Measurements from ENCODE around the gene C3orf33.

The C3orf33 gene

DNA sequence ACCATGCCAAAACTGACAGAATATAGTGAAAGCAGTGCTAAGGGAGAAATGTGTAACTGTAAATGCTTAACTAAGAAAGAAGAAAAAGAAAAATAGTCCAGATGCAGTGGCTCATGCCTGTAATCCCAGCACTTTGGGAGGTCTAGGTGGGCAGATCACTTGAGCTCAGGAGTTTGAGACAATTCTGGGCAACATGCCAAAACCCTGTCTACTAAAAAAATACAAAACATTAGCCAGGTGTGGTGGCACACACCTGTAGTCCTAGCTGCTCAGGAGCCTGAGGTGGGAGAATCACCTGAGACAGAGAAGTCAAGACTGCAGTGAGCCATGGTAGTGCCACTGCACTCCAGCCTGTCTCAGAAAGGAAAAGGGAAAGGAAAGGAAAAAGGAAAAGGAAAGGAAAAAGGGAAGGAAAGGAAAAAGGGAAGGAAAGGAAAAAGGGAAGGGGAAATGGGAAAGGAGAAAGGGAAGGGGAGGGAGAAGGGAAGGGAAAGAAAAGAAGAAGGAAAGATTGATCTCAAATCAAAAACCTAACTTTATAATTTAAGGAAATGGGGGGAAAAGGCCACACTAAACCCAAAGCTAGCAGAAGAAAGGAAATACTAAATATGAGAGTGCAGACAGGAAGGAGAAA is 20.3 kb downstream of the C3orf33 start:
- no peak for DNase-seq

DNA sequence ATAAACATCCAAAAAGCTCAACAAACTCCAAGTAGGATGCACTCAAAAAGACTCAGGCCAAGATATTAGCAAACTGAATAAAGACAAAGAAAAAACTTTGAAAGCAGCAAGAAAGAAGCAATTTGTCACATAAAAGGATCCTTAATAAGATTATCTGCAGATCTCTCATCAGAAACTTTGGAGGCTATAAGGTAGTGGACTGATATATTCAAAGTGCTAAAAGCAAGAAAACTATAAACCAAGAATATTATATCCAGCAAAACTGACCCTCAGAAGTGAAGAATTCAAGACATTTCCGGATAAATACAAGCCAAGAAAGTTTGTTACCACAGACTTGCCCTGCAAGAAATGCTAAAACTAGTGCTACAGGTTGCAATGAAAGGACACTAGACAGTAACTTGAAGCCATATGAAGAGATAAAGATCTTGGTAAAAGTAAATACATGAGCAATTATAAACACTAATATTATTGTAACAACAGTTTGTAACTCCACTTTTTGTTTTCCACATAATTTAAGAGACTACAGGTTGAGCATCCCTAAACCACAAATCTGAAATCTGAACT is 23.6 kb downstream of the C3orf33 start:
- DNase-seq, result no peak

DNA sequence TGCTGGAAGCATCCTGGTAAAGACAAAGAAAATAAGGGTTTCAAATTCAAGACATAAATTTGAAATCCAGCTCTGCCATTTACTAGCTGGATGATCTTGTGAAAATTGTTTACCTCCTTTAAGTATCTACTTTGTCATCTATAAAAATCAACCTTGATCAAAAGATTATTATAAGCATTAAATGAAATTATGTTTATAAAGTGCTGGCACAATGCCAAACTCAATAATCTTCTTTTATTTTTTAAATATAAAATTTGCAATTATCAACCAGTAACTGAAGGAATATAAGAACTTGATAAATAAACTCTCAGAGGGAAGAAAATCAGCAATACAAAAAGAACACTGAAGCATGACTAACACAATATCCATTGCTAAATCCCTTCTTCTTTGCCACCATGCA is 25.8 kb downstream of the C3orf33 start:
- DNase-seq, result no peak

DNA sequence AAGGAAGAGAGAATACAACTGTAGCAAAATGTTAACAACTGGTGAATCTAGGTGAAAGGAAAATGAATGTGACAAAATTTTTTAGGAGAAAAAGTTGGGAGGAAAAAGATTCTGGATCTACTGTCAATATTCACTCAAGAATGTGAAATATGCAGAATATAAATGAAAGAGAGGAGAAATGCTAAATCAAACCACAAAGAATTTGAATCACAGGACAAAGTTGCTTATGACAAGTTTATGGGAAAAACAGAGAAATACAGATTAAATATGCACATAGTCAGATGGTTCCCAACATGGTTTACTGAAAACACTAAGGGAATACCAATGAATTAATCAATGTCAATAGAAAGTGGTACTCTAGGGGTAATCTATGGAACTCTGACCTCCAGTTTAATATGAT is 27.6 kb downstream of the C3orf33 start:
- no peak for DNase-seq

DNA sequence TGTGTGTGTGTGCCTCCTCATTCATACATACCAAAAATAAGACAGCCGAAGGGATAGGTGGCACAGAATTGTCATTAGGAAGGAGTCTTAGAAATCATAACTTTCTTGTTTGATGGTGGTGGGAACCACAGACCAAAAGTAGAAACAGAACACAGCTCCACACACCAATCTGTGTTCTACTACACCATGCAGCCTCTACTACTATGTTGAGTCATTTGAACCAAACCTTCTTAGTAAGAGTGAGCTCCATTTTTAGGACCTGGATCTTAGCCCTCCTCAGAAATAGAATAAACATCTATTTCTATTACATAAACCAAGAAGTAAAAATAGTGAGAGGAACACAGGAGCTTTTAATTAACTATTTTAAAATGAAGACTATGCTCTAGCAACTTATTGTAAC is 33.3 kb downstream of the C3orf33 start:
- no peak for DNase-seq

DNA sequence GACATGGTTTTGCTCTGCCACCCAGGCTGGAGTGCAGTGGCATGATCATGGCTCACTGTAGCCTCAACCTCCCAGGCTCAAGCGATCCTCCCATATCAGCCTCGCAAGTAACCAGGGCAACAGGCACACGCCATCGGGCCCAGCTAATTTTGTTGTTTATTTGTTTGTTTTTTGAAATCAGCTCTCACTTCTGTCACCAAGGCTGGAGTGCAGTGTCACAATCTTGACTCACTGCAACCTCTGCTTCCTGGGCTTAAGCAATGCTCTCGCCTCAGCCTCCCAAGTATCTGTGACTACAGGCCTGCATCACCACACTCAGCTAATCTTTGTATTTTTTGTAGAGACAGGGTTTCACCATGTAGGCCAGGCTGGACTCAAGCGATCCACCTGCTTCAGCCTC is 35.0 kb downstream of the C3orf33 start:
- DNase-seq, result no peak

DNA sequence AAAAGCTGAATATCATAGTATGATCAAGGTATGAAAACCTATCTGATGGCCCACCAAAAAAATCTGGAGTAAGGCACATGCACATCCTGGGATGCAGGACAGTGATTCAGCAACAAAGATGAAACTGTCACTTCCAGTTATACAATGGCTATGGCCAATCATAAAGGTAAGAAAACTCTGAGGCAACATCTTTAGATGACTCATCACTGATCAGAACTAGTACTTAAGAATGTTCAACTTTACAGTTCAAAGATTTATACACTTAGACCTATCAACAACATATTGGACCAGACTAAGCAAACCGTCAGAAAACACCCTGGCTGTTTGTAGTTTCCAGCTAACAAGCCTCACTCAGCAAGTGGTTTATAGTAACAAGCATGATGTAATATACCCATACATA is 39.9 kb downstream of the C3orf33 start:
- no peak for DNase-seq

DNA sequence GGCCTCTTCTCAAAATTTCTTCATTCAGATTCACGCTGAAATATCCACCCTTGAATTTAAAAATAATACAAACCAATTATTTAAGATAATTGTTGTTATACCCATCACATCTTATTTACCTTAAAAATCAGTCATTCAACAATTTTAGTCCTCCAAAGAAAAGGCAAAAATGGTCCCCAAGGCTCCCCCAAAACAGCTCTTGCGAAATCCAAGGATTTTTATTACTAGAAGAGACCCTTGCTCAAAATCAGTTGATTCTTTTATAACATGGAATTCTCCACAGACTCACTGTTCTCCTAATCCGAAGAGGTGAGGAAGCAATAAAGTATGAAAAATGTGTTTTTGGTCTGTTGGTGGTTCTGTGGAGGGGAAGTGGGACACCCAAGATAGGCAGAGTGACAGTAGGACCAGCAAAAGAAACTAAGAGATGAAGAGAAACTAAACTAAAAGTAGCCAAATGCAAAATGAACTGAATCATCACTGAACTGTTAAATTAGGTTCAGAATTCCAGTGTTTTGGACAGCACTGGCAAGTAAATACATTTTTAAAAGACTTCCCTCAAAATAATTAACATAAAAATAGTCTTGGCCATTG is 42.1 kb downstream of the C3orf33 start:
- DNase-seq, result no peak

DNA sequence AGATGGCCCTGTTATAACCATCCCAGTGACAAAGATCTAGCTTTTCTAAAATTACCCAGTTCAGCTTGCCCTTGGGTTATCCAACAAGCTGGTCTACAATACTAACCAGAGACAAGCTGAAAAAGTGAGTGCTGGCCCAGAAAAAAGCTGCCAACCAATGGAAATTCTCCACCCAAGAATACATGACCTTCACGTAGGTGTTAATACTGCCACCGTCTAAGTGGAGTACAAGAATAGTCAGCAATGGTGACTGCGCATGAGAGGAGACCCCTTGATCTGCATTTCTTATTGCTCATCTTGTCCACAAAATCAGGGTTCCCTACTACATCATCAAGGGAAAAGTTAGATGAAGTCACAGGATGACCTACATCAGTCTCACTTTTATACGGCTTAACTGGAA is 45.4 kb downstream of the C3orf33 start:
- no peak for DNase-seq

DNA sequence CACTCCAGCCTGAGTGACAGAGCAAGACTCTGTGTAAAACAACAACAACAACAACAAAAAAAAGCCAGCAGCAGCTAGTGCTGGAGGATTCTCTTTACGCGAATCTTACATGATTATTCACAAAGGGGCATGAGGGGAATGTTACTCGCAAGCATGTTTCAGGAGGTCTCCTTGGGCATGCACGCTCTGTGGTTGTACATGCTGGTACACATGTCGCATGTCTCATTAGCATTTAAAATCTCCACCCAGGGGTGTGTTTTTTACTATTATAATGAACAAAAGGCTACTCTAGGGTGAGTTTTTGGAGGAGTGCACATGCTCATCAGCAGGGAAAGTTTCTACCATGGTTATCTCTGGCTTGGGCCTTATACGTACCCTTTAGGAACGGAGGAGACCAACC is 48.5 kb downstream of the C3orf33 start:
- no peak for DNase-seq

DNA sequence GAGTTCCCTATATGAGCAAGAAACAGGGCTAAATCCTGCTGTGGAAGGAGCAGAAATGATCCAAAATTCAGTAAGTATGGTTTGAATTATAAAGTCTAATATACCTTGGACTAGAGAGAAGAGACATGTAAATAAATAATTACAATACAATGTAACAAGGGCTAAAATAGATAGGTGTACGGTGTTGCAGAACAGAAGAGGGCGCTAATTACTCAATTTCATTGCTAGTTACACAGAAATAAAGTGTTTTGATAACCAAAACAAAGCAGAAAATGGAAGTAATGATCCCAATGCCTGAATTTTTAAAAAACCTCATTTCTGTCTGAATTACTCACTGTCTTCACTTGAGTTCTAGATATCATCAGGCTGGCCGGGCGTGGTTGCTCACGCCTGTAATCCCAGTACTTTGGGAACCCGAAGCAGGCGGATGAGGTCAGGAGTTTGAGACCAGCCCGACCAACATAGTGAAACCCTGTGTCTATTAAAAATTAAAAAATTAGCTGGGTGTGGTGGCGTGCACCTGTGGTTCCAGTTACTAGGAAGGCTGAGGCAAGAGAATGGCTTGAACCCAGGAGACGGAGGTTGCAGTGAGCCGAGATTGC is 52.9 kb downstream of the C3orf33 start:
- no peak for DNase-seq

DNA sequence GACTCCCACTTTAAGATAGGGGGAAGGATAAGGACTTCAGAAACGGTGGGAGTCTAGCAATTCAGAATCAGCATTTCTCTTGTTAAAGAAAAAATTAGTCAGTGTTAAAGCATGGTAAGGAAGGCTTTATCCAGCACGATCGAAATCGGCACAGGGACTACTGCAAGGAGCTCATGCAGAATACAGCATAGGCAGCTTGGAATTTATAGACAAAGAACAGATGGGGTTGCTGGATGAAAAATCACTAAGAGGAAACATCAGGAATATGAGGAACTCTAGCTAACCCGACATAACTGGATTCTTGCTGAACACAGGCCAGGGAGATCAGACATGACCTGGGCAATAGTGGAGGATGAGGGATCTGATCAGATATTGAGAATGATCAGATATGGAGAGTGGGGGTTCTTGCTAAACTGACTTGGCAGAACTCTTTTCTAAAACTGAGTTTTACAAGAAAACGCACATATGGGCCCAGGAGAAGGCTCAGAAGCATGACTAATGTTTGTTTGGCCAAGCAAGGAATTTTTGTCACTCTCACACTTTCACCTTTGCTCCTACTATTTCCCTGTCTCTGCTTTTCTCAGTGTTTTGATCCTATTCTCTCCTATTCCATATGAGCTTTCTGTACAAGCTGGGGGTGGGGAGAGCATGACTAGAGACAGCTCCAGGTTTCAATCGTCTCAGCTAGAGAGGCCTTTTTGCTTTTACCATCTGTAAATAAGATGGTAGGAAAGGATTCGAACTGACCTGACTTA is 57.3 kb downstream of the C3orf33 start:
- DNase-seq, result no peak

DNA sequence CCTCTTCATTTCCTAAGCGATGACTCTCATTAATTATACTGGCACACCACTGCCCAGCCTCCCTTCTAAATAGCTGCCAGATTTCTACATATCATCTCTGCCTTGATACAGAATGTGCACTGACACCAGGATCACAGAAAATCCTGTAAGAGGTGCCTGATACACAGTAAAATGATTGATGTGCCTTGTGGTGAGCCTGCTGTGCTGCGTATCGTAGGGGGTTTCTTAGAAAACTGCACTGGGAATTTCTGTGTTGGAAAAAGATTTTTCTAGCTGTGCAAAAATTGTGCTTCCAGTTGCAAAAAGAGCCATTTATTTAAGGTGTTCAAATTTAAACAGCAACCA is 58.2 kb downstream of the C3orf33 start:
- no peak for DNase-seq

DNA sequence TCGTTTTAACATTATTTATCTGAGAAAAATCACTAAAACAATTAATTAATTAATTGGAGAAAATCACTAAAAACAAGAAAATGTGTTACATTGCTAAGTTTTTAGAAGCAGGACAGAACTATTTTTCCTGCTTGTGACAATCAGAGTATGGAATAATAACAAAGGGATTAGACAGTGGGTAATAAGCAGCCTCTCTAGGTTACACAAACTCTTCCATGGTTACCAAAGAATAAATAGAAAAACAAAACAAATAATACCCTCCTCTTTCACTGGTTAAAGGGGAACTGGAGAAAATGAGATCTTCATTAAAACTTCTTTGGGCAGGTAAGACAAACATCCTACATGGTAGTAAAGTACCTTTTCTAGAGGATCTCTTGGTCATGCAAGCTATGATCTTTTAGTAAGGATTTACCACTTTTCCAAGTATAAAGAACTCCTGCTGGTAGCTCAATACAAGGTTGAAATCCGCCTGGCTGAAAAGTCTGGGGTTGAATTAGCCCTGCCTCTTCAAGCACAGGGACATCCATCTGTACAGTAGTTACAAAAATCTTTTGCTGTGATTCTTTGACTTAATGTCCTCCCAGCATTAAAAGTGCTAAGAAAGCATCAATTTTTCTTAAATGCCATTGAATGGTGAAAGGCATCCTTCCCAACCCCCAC is 58.7 kb downstream of the C3orf33 start:
- DNase-seq, result no peak

DNA sequence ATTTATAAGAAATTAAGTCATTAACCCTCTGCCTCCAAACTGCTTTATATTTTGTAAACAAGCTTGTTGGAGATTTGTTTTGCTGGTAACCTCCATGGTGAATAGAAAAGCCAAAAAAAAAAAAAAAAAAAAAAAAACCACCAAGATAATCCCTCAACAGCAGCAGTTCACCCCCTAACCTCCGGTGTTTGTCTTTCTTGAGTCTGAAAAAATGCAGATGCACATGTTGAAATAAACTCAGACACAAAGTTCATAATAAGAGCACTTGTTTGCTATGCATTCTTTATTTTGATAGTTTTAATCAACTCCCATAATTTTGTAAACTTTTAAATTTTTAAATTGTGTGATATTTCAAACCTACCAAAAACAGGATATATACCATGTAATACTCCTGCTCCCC is 59.4 kb downstream of the C3orf33 start:
- DNase-seq, result no peak

DNA sequence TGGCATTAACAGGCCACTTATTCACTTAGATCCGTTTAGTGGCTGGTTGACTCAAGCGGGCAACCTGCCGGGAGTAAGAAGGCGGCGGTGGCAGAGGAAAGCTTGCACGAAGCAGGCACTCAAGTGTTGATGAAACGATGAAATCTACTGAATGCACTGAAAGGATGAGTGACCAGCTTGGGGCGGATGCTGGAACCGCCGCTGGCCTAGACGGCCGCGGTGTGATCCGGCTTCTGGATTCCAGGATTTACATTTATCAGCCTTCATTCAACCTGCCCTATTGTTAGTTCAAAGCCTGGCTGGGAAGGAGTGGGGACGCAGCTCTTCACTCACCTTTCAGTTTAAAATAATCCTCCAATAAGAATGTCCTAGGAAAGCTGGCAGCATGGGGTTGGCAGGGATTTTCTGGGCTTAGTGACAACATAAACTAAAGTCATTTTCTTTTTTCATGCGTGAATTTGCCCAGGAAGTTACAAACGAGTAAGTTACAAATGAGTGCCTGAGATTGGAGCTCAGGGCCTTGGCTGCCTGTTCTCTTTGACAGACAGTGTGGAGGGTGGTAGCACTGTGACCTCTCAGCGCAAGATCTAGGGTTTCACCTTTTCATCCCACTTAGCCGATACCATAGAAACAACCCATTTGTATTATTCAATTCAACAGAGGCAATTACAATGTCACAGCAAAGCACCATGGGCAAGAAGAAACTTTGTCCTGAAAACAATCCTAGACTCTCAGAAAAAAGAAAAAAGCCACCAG is 60.1 kb downstream of the C3orf33 start:
- peak; percentile 22 to 42 for DNase-seq

DNA sequence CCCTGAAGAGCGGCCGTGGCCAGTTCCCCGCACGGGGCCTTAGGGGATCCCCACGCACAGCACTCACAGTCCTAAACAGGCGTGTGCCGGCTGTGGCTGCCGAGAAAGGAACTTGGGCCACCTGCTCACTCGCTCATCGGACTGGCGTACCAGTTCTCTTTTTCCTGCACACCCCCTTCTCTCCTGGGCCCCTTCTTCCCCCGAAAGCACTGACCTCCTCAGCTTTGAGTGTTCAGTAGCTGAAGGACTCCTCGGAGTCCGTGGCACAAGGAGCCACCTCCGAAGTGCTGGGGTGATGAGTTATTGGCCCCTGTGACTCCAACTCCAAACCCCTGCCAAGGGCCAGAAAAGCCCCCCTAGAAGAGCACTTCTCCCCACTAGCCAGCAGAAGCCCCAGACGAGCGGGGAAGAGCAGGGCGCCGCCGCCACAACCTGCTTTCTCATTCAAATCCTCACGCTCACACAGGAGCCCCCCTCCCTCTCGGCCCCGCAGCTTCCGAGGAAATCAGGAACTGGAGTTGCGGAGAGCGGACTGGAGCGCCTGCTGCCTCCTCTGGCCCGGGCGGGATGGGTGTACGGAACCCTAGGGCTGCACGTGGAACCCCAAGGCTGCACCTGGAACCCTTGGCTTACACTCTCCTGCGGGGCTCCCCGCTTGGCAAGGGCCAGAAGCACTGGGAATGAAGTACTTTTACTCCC is 61.3 kb downstream of the C3orf33 start, which contains the start of gene PLCH1:
Gene PLCH1 (minus strand): TSS at position 446 of the 699 bp plus-strand sequence. CDS start 40,847 bp downstream, outside the sequence.
- DNase-seq, result peak; percentile 50 to 74

DNA sequence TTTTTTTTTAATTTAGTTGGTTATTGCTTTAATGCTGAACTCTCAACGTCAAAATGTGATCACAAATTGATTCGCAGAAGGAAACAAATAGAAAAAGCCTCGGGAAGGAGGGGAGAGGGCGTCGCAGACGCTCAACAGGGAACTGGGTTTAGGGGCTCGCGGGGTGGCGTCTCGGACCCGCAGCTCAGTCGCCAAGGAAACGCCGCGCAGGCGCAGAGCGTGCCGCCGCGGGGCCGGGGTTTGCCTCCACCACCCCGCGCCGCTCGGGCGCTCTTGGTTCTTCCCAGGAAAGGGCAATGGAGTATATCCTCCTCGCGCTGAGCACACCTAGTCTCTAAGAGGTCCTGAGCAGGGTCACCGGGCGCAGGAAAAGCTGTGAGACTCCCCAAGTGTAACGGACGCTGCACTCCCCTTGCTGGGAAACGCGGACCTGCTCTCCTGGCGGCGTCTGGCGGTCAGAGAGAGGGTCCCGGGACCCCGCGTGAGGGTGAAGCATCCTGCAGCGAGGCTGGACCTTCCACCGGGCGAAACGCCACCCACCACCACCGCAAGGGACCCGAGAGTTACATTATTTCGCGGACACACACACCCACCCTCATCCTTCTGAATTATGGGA is 62.0 kb downstream of the C3orf33 start:
- DNase-seq, result peak; percentile 53 to 83

DNA sequence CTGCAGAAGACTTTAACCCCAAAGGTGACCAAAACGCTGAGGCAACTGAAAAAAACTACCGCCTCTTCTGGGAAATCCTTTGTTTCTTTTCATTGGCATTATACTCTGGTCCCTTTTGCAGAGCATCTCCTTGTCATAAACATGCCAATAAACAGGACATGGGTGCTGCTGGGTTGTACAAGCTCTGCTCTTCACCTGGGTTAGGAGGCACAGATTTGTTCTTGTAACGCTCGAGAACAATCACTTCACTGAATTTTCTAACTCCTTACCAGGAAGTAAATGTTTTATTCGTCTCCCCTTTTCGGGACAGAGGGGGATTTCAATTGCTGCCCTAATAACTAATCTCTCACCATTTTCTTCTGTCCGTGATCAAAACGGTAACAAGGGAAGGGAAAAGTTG is 62.5 kb downstream of the C3orf33 start:
- no peak for DNase-seq

DNA sequence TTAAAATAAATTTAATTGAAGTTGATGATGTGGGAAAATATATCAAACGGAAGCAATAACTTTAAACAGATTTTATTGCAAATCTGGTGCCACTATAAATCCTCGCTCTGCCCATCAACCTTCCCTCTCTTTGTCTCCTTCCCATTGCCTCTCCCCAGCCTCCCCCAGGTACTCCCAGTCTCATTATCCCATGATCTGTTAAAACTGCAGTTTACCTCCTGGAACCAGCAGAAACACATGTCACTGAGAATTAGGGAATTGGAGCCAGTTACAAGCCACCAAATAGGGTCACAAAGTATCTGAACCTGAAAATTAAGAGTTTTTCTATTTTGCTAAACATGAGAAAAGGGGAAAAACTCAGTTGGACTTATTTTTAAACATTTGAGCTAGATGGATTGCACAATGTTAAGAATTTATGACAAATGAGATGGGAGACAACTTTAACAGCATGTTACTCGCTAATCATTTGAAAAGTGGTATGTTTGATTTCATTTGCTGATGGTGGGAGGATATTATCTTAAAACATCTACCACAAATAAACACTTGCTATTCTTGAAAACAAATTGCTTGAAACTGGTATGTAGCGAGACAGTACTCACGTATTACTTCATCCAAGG is 63.6 kb downstream of the C3orf33 start:
- DNase-seq, result no peak

DNA sequence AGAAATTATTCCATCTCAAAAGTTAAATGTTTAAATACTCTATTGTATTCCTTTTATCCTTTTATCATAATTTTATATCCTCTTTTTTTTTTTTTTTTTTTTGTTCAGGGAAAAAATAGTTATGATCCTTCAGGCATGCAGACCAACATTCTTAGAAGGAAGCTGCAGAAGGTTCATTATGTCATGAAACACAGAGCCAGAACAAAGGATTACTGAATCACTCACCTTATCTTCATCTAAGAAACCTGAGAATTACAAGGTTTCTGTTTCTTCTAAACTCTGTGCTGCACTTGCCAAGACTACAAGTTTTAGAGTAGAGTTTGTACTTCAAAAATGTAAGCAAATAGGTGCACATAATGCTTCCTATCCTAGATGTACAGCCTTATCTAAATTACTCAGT is 64.5 kb downstream of the C3orf33 start:
- no peak for DNase-seq
